CD4-positive, CD25-positive, alpha-beta regulatory T cell (primary cell): ENCODE measurements around the gene C1orf159. TPM values are rescaled to one million over a fixed set of nuclear protein-coding genes. Genes with fewer than 3 reads are reported as not detected.

Source experiments
- ATAC-seq, 2 donors: fragments of 150-1000 bp; cut with Tn5 transposase; one replicate each; pipeline ENCODE4 v1.10.0; 2021; ENCODE audit warnings: low read depth in 2 of 2, moderate number of reproducible peaks in 2 of 2, moderate library complexity in 1 of 2
- DNase-seq, 3 donors: peaks; one replicate each; pipeline versions ENCODE4 v3.0.0 to v3.0.0-alpha.2; 2012 to 2022; ENCODE audit warnings: mixed read lengths in 1 of 3
- H3K27ac ChIP-seq: one replicate; pipeline ENCODE4 v1.7.0; 2013; ENCODE audit warnings: mild to moderate bottlenecking, low read length; ENCODE audit not compliant: insufficient read depth, poor library complexity, severe bottlenecking
- H3K27me3 ChIP-seq: one replicate; pipeline ENCODE4 v1.7.0; 2013; ENCODE audit warnings: low read length; ENCODE audit not compliant: control insufficient read depth, insufficient read depth
- H3K36me3 ChIP-seq: one replicate; pipeline ENCODE4 v1.7.0; 2013; ENCODE audit warnings: mild to moderate bottlenecking, low read length, moderate library complexity; ENCODE audit not compliant: control insufficient read depth, insufficient read depth
- H3K4me1 ChIP-seq: 2 replicates; pipeline ENCODE4 v1.7.0; 2013; ENCODE audit warnings: mild to moderate bottlenecking, low read length; ENCODE audit not compliant: insufficient read depth, control insufficient read depth, poor library complexity, severe bottlenecking
- H3K4me3 ChIP-seq: one replicate; pipeline ENCODE4 v1.7.0; 2013; ENCODE audit warnings: low read depth, mild to moderate bottlenecking, low read length, moderate library complexity
- H3K9me3 ChIP-seq, 2 experiments: 1 replicate in 1 of 2; 2 replicates in 1 of 2; pipeline ENCODE4 v1.7.0; 2013; ENCODE audit warnings: low read length in 2 of 2, mild to moderate bottlenecking in 1 of 2, moderate library complexity in 1 of 2; ENCODE audit not compliant: control insufficient read depth in 2 of 2
- H3K27ac Mint-ChIP-seq, 3 donors: one replicate each; pipeline ENCODE4 v1.8.0; 2020 to 2022; ENCODE audit warnings: mild to moderate bottlenecking in 3 of 3, mixed read lengths in 3 of 3, moderate library complexity in 2 of 3
- H3K27me3 Mint-ChIP-seq: one replicate; pipeline ENCODE4 v1.8.0; 2022; ENCODE audit warnings: mild to moderate bottlenecking, mixed read lengths
- H3K36me3 Mint-ChIP-seq: one replicate; pipeline ENCODE4 v1.8.0; 2020; ENCODE audit warnings: mixed read lengths
- H3K4me1 Mint-ChIP-seq, 4 donors: one replicate each; pipeline ENCODE4 v1.8.0; 2020 to 2022; ENCODE audit warnings: mixed read lengths in 4 of 4, mild to moderate bottlenecking in 1 of 4
- H3K4me3 Mint-ChIP-seq, 4 donors: one replicate each; pipeline ENCODE4 v1.8.0; 2020 to 2022; ENCODE audit warnings: mild to moderate bottlenecking in 4 of 4, mixed read lengths in 4 of 4, moderate library complexity in 3 of 4
- H3K9me3 Mint-ChIP-seq, 7 donors: one replicate each; pipeline ENCODE4 v1.8.0; 2020 to 2022; ENCODE audit warnings: mixed read lengths in 7 of 7, mild to moderate bottlenecking in 3 of 7, moderate library complexity in 2 of 7
- polyA plus RNA-seq, 4 donors: library from polyadenylated mRNA; unstranded; fragments of 300-500 nt; fragmentation: Illumina TruSeq; gene quantifications; one replicate each; pipeline ENCODE4 v1.2.3, GENCODE V29; 2021
- total RNA-seq: library from RNA; stranded (reverse); gene quantifications from one replicate; pipeline ENCODE4 v1.2.3, GENCODE V29; 2022

Gene C1orf159
- total and polyA plus RNA-seq, 5 donors from 2014 or later = 3.0 to 20.0 (median 4.9) TPM

DNA sequence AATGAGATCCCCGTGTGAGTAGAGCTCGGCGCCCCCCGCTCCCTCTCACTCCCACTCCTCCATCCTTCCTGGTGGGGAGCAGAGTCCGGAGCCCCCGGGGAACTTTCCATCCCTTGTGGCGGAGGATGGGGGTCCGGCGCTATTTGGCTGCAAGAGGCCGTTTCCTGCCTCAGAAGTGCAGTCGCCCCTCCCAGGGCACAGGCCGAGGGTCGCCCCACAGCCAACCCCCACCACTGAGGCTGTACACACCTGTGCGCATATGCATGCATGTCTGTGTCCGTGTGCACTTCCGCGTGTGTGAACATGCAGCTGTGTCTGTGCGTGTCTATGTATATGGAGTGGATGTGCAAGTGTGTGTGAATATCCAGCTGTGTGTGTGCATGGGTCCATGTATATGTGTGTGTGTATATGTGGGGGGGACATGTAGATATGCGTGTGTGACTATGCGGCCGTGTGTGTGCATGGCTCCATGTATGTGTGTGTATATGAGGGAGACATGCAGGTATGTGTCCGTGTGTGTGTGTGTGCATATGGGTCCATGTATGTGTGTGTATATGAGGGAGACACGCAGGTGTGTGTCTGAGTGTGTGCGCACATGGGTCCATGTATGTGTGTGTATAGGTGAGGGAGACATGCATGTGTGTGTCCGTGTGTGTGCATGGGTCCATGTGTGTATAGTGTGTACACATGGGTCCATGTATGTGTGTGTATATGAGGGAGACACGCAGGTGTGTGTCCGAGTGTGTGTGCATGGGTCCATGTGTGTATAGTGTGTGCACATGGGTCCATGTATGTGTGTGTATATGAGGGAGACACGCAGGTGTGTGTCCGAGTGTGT lies 63.7 kb downstream of the C1orf159 start:
- H3K27ac Mint-ChIP-seq = no peak overlapping the region
- Histone ChIP-seq H3K27ac (no peak overlapping the region), H3K4me3 (no peak overlapping the region), H3K9me3 (no peaks in the 10 kb centered on the region), H3K4me1 (no peaks in the 10 kb centered on the region), H3K36me3 (no peaks in the 10 kb centered on the region), H3K27me3 (no peaks in the 10 kb centered on the region)
- H3K9me3 Mint-ChIP-seq = no peaks in the 10 kb centered on the region
- ATAC-seq (no peak), DNase-seq (no peak)
- peak overlapping the region in 1 of 4 donors; percentile 0 for H3K4me3 Mint-ChIP-seq
- no peaks in the 10 kb centered on the region for H3K36me3 Mint-ChIP-seq
- H3K27me3 Mint-ChIP-seq = no peaks in the 10 kb centered on the region
- H3K4me1 Mint-ChIP-seq = peaks cover 0 to 2% (median 0%) of the 10 kb centered on the region in 4 donors

DNA sequence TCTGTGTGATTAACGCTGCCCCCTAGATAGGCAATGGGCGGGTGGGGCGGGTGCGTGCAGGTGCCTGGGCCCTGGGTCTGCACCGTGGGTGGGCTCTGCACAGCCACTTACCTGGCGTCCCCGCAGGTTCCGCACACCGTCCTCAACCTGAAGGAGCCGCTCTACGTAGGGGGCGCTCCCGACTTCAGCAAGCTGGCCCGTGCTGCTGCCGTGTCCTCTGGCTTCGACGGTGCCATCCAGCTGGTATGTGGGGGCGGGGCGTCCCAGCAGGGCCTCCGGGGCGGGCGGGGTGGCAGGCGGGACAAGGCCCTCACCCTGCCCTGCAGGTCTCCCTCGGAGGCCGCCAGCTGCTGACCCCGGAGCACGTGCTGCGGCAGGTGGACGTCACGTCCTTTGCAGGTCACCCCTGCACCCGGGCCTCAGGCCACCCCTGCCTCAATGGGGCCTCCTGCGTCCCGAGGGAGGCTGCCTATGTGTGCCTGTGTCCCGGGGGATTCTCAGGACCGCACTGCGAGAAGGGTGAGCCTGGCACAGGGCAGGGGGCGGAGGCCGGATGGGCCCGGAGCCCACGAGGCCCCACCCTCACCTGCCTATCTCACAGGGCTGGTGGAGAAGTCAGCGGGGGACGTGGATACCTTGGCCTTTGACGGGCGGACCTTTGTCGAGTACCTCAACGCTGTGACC lies 64.6 kb downstream of the C1orf159 start:
- no peak overlapping the region for H3K27ac Mint-ChIP-seq
- H3K4me1 Mint-ChIP-seq = peaks cover 0 to 2% (median 0%) of the 10 kb centered on the region in 4 donors
- no peaks in the 10 kb centered on the region for H3K36me3 Mint-ChIP-seq
- no peak for ATAC-seq
- DNase-seq = no peak
- Histone ChIP-seq H3K9me3 (no peaks in the 10 kb centered on the region), H3K4me1 (no peaks in the 10 kb centered on the region), H3K4me3 (no peak overlapping the region), H3K27me3 (no peaks in the 10 kb centered on the region), H3K36me3 (no peaks in the 10 kb centered on the region), H3K27ac (no peak overlapping the region)
- no peak overlapping the region for H3K4me3 Mint-ChIP-seq
- H3K27me3 Mint-ChIP-seq = no peaks in the 10 kb centered on the region
- no peaks in the 10 kb centered on the region for H3K9me3 Mint-ChIP-seq

DNA sequence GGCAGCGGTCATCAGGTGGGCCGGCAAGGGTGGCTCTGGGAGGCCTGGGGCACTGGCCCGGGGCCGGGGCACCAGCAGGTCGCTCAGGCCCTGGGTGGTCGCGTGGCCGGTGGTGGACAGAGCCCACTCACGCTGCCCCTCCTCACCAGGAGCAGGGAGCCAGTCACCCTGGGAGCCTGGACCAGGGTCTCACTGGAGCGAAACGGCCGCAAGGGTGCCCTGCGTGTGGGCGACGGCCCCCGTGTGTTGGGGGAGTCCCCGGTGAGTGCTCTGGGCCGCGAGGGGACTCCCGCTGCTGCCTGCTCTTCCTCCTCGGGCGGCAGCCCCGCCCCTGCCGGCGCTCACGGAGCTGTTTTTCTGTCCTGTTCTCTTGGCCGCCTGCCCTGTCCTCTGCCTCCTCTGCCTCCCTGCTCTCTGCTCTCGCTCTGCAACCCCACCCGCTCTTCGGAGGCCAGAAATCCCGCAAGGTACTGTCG lies 65.3 kb downstream of the C1orf159 start:
- no peak overlapping the region for H3K27ac ChIP-seq
- H3K4me1 ChIP-seq = no peaks in the 10 kb centered on the region
- Mint-ChIP-seq H3K9me3 (no peaks in the 10 kb centered on the region), H3K27me3 (no peaks in the 10 kb centered on the region), H3K4me1 (peaks cover 0 to 2% (median 0%) of the 10 kb centered on the region in 4 donors), H3K36me3 (no peaks in the 10 kb centered on the region), H3K27ac (peak overlapping the region in 1 of 3 donors; percentile 48), H3K4me3 (peak overlapping the region in 1 of 4 donors; percentile 50)
- no peaks in the 10 kb centered on the region for H3K36me3 ChIP-seq
- ATAC-seq (no peak), DNase-seq (no peak)
- no peaks in the 10 kb centered on the region for H3K27me3 ChIP-seq
- H3K4me3 ChIP-seq = no peak overlapping the region
- no peaks in the 10 kb centered on the region for H3K9me3 ChIP-seq

DNA sequence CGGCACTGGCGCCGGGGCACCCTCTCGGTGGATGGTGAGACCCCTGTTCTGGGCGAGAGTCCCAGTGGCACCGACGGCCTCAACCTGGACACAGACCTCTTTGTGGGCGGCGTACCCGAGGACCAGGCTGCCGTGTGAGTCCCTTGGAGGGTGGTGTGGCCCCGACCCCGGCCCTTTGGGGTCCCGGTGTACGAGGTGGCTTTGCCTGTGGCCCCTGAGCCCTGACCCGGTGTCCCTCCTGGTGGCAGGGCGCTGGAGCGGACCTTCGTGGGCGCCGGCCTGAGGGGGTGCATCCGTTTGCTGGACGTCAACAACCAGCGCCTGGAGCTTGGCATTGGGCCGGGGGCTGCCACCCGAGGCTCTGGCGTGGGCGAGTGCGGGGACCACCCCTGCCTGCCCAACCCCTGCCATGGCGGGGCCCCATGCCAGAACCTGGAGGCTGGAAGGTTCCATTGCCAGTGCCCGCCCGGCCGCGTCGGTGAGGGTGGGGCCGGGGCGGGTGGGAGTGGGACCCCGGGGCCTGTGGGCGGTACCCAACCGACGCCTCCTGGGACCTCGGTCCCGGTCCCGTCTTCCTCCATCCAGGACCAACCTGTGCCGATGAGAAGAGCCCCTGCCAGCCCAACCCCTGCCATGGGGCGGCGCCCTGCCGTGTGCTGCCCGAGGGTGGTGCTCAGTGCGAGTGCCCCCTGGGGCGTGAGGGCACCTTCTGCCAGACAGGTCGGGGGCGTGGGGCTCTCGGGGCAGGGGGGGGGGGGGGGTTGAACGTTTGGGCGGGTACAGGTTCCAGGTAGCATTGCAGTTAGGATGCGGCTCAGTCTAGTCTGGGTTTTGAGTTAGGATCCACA lies 66.3 kb downstream of the C1orf159 start:
- Histone ChIP-seq H3K9me3 (no peaks in the 10 kb centered on the region), H3K36me3 (no peaks in the 10 kb centered on the region), H3K27ac (no peak overlapping the region), H3K27me3 (no peaks in the 10 kb centered on the region), H3K4me1 (no peaks in the 10 kb centered on the region), H3K4me3 (no peak overlapping the region)
- peaks cover 0 to 2% (median 0%) of the 10 kb centered on the region in 4 donors for H3K4me1 Mint-ChIP-seq
- H3K27me3 Mint-ChIP-seq = no peaks in the 10 kb centered on the region
- no peak overlapping the region for H3K27ac Mint-ChIP-seq
- H3K4me3 Mint-ChIP-seq = no peak overlapping the region
- no peaks in the 10 kb centered on the region for H3K36me3 Mint-ChIP-seq
- no peak for DNase-seq
- peaks cover 0 to 1% (median 0%) of the 10 kb centered on the region in 7 donors for H3K9me3 Mint-ChIP-seq
- no peak for ATAC-seq

DNA sequence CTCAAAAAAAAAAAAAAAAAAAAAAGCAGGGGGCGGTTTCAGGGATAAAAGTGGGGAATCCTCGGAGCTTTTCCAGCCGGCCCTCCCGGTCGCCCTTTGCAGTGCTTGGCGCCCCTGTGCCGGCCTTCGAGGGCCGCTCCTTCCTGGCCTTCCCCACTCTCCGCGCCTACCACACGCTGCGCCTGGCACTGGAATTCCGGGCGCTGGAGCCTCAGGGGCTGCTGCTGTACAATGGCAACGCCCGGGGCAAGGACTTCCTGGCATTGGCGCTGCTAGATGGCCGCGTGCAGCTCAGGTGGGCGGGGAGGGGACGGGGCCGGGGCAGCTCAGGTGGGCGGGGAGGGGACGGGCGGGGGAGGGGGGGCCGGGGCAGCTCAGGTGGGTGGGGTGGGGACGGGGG lies 67.1 kb downstream of the C1orf159 start:
- peaks cover 0 to 1% (median 0%) of the 10 kb centered on the region in 7 donors for H3K9me3 Mint-ChIP-seq
- H3K36me3 Mint-ChIP-seq = no peaks in the 10 kb centered on the region

DNA sequence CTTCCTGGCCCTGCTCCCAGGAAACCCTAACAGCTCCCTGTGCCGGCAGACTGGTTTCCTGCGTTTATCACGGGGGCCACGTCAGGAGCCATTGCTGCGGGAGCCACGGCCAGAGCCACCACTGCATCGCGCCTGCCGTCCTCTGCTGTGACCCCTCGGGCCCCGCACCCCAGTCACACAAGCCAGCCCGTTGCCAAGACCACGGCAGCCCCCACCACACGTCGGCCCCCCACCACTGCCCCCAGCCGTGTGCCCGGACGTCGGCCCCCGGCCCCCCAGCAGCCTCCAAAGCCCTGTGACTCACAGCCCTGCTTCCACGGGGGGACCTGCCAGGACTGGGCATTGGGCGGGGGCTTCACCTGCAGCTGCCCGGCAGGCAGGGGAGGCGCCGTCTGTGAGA lies 67.9 kb downstream of the C1orf159 start:
- no peaks in the 10 kb centered on the region for H3K4me1 ChIP-seq
- DNase-seq (no peak), ATAC-seq (no peak)
- H3K9me3 Mint-ChIP-seq = peaks cover 0 to 1% (median 0%) of the 10 kb centered on the region in 7 donors
- H3K27me3 Mint-ChIP-seq = no peaks in the 10 kb centered on the region
- H3K9me3 ChIP-seq = no peaks in the 10 kb centered on the region
- H3K4me3 ChIP-seq = no peak overlapping the region
- H3K4me3 Mint-ChIP-seq = no peak overlapping the region
- no peaks in the 10 kb centered on the region for H3K36me3 Mint-ChIP-seq
- H3K4me1 Mint-ChIP-seq = peaks cover 0 to 2% (median 1%) of the 10 kb centered on the region in 4 donors
- H3K36me3 ChIP-seq = no peaks in the 10 kb centered on the region
- H3K27ac ChIP-seq = no peak overlapping the region
- no peaks in the 10 kb centered on the region for H3K27me3 ChIP-seq
- no peak overlapping the region for H3K27ac Mint-ChIP-seq

More for the DNA sequence above, 67.1 kb downstream of the C1orf159 start:
- H3K36me3 ChIP-seq = no peaks in the 10 kb centered on the region
- DNase-seq (no peak), ATAC-seq (no peak)
- H3K27me3 ChIP-seq = no peaks in the 10 kb centered on the region
- H3K4me3 ChIP-seq = no peak overlapping the region
- Mint-ChIP-seq H3K27ac (no peak overlapping the region), H3K4me3 (no peak overlapping the region), H3K27me3 (no peaks in the 10 kb centered on the region), H3K4me1 (peaks cover 0 to 2% (median 0%) of the 10 kb centered on the region in 4 donors)
- no peaks in the 10 kb centered on the region for H3K9me3 ChIP-seq
- H3K4me1 ChIP-seq = no peaks in the 10 kb centered on the region
- no peak overlapping the region for H3K27ac ChIP-seq

DNA sequence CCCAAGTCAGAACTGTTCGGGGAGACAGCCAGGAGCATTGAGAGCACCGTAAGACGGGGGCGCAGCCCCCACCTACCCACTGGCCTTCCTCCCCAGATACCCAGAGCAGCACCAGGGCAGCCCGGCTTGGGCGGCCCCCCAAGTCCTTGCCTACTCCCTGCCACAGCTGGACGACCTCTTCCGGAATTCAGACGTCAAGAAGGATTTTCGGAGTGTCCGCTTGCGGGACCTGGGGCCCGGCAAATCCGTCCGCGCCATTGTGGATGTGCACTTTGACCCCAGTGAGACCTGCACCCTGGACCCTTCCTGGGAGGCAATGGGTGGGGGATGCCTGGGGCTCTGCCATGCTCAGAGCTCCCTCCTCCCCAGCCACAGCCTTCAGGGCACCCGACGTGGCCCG lies 68.5 kb downstream of the C1orf159 start:
- H3K27me3 Mint-ChIP-seq = no peaks in the 10 kb centered on the region
- no peak for DNase-seq
- ATAC-seq = no peak
- no peak overlapping the region for H3K4me3 Mint-ChIP-seq
- no peak overlapping the region for H3K27ac ChIP-seq
- no peaks in the 10 kb centered on the region for H3K4me1 ChIP-seq
- H3K9me3 ChIP-seq = no peaks in the 10 kb centered on the region
- peaks cover 0 to 1% (median 0%) of the 10 kb centered on the region in 7 donors for H3K9me3 Mint-ChIP-seq
- H3K27me3 ChIP-seq = no peaks in the 10 kb centered on the region
- H3K36me3 Mint-ChIP-seq = no peaks in the 10 kb centered on the region
- H3K27ac Mint-ChIP-seq = no peak overlapping the region
- H3K4me1 Mint-ChIP-seq = peaks cover 0 to 3% (median 1%) of the 10 kb centered on the region in 4 donors
- H3K36me3 ChIP-seq = no peaks in the 10 kb centered on the region
- no peak overlapping the region for H3K4me3 ChIP-seq
